Osteocyte (in vitro differentiated cells): ENCODE data around the gene SLC48A1. TPM values are rescaled to one million over a fixed set of nuclear protein-coding genes. Genes with fewer than 3 reads are reported as not detected.
"Not testable (repeated sequence)": the region's sequence is repeated elsewhere in the genome, so short reads cannot be mapped to it uniquely, and the experiment has no call there.

ENCODE experiments used
- DNase-seq: peaks from one replicate; pipeline ENCODE4 v3.0.0; 2021; ENCODE audit warnings: mixed read lengths; ENCODE audit not compliant: unreplicated experiment; ENCODE audit errors: extremely low spot score
- H3K27ac Mint-ChIP-seq: one replicate; pipeline ENCODE4 v1.8.0; 2021; ENCODE audit warnings: mild to moderate bottlenecking, mixed read lengths; ENCODE audit not compliant: unreplicated experiment
- H3K27me3 Mint-ChIP-seq: one replicate; pipeline ENCODE4 v1.8.0; 2021; ENCODE audit warnings: mixed read lengths; ENCODE audit not compliant: unreplicated experiment
- H3K36me3 Mint-ChIP-seq: one replicate; pipeline ENCODE4 v1.8.0; 2021; ENCODE audit warnings: mixed read lengths; ENCODE audit not compliant: unreplicated experiment
- H3K4me1 Mint-ChIP-seq: one replicate; pipeline ENCODE4 v1.8.0; 2021; ENCODE audit warnings: mixed read lengths; ENCODE audit not compliant: unreplicated experiment
- H3K4me3 Mint-ChIP-seq: one replicate; pipeline ENCODE4 v1.8.0; 2021; ENCODE audit warnings: mild to moderate bottlenecking, moderate library complexity, mixed read lengths; ENCODE audit not compliant: unreplicated experiment
- H3K9me3 Mint-ChIP-seq: one replicate; pipeline ENCODE4 v1.8.0; 2021; ENCODE audit warnings: mixed read lengths; ENCODE audit not compliant: unreplicated experiment
- total RNA-seq: library from RNA; stranded (reverse); gene quantifications from 2 replicates; pipeline ENCODE4 v1.2.1, GENCODE V29; 2021
- TF ChIP-seq, protein P1 (sequence below): fragments of 200-600 bp; sonication (generic); IDR thresholded peaks from 2 replicates; pipeline ENCODE4 v1.5.0; 2021; ENCODE audit warnings: antibody characterized with exemption, mild to moderate bottlenecking, moderate library complexity

The SLC48A1 gene
- total RNA-seq, 1 donor from 2014 or later: 21.2 TPM

DNA sequence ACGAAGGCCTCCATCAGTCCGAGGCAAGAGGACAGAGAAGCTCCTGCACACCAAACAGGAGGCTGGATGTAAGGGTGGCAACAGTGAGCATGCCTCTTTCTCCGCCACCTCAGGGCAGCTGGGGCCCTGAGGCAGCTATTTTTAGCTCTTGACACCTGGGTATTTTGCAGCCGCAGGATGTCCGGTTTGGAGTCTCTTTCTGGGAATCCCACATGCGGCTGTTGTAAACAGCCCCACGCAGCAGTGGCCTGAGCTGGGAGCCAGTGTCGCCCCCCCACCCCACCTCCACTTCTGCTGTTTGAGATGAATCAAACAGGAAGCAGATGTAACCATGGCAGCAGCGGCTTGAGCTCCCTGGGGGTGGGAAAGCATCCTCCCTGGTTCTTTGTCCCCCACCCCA is 35.0 kb downstream of the SLC48A1 start:
- DNase-seq: no peak
- peak overlapping the region; percentile 86 for H3K27ac Mint-ChIP-seq
- TF ChIP-seq, protein P1, sequence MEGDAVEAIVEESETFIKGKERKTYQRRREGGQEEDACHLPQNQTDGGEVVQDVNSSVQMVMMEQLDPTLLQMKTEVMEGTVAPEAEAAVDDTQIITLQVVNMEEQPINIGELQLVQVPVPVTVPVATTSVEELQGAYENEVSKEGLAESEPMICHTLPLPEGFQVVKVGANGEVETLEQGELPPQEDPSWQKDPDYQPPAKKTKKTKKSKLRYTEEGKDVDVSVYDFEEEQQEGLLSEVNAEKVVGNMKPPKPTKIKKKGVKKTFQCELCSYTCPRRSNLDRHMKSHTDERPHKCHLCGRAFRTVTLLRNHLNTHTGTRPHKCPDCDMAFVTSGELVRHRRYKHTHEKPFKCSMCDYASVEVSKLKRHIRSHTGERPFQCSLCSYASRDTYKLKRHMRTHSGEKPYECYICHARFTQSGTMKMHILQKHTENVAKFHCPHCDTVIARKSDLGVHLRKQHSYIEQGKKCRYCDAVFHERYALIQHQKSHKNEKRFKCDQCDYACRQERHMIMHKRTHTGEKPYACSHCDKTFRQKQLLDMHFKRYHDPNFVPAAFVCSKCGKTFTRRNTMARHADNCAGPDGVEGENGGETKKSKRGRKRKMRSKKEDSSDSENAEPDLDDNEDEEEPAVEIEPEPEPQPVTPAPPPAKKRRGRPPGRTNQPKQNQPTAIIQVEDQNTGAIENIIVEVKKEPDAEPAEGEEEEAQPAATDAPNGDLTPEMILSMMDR: no peak
- peaks cover 10% of the 10 kb centered on the region for H3K36me3 Mint-ChIP-seq
- no peaks in the 10 kb centered on the region for H3K9me3 Mint-ChIP-seq
- H3K4me1 Mint-ChIP-seq: peaks cover 76% of the 10 kb centered on the region
- no peak overlapping the region for H3K4me3 Mint-ChIP-seq
- H3K27me3 Mint-ChIP-seq: no peaks in the 10 kb centered on the region

DNA sequence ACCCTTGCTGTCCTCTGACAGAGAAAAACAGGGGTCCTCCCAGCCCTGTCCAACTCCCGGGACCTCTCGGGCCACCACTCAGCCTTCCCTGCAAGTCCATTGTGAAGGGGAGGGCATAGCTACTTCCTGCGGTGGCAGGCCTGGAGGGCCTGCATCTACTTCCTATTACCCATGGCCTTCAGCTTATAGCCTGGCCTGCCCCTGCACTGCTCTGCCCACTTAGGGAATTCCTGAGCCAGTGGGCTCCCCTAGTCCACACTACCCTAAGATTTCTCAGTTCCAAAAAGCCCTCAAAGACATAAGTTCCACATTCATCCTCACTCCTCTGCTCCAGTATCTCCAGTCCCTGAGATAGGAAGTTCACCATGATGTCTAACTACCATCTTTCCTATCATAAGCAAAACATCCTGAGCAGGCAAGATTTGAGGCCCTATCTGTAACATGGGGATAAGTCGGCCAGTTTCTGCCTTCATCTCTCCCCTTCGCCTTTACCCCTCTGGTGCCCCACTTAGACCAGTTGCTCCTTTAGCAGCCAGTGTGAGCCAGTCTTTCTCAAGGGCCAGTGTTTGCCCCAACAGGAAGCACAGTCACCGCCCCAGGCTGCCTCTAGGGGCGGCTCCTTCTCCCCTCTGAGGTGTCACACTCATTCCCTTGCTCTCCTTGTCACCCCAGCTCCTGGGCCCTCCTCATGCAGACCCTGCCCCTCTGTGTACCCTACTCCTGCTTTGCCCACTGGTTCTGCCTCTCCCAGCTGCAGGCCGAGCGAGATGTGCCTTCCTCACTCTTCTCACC is 35.7 kb downstream of the SLC48A1 start:
- H3K27ac Mint-ChIP-seq: peak overlapping the region; percentile 86
- TF ChIP-seq, protein P1: no peak

DNA sequence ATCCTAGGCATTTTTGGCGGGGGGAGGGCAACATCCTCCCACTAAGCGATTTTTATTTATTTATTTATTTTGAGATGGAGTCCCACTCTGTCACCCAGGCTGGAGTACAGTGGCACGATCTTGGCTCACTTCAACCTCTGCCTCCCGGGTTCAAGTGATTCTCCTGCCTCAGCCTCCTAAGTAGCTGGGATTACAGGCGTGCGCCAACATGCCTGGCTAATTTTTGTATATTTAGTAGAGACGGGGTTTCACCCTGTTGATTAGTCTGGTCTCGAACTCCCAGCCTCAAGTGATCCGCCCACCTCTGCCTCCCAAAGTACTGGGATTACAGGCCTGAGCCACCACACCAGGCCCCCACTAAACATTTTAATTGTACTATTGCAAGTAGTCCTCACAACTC is 36.5 kb downstream of the SLC48A1 start:
- peak overlapping the region; percentile 97 for H3K27ac Mint-ChIP-seq
- H3K9me3 Mint-ChIP-seq, H3K4me3 Mint-ChIP-seq, H3K27me3 Mint-ChIP-seq, DNase-seq, H3K36me3 Mint-ChIP-seq: not testable (repeated sequence)
- H3K4me1 Mint-ChIP-seq: peaks cover 83% of the 10 kb centered on the region

More for the DNA sequence above, 35.7 kb downstream of the SLC48A1 start:
- H3K9me3 Mint-ChIP-seq: no peaks in the 10 kb centered on the region
- H3K4me3 Mint-ChIP-seq: no peak overlapping the region
- peaks cover 77% of the 10 kb centered on the region for H3K4me1 Mint-ChIP-seq
- H3K27me3 Mint-ChIP-seq: no peaks in the 10 kb centered on the region
- no peak for DNase-seq
- peaks cover 7% of the 10 kb centered on the region for H3K36me3 Mint-ChIP-seq

DNA sequence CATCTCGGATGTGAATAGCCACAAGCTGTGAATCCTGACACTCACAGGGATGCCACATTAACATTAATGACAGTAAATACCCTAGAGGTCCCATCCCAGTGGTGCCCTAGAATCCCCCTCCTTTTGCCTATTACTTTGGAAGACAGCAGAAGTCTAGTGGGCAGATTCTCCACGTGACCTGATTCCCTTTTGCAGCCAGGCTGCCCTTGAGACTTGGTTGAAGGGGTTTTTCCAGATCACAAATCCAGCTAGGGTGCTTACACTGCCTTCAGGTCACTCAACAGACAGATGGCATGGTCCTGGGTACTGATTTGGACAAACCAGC is 38.0 kb downstream of the SLC48A1 start:
- peaks cover 85% of the 10 kb centered on the region for H3K4me1 Mint-ChIP-seq

DNA sequence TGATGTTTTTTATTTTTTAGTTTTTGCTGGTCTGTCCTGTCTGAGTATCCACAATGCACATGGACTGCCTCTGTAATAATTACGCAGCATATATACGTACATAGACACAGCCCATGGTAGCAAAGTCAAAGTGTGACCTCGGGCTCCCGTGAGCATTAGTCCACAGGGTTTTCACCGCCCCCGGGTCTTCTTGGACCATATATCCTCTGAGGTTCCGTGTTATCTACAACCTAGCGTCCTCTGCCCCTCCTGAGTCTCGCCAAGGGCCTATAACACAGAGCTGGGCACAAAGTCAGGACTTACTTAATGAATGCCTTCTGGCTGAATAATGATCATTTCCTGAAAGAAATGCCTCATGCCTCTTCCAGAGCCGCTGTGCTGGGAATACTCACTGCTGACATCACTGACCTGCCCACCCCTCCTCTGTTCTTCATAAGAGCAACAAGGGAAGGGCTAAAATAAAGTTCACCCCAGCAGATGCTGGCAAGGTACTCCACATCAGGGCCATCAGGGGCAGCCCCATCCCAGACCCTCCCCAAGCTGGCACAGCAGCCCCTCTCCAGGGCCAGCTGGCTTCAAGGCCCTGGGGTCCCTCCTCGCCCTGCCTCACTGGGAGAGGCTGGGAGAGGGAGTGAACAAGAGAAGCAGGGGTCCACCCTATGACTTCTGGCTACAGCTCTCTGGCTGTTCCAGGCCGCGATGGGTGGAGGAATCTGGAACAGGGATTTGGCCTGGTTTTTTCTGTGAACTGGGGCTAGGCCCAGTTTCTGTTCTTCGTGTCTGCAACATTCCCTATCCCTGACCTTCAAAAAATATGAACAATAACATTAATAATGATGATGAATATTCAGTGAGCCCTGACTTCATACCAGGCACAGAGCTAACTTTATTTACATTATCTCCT is 38.8 kb downstream of the SLC48A1 start:
- Mint-ChIP-seq H3K4me3 (peak overlapping the region; percentile 61), H3K4me1 (peaks cover 92% of the 10 kb centered on the region), H3K36me3 (peaks cover 2% of the 10 kb centered on the region), H3K27ac (peak overlapping the region; percentile 97), H3K27me3 (no peaks in the 10 kb centered on the region), H3K9me3 (no peaks in the 10 kb centered on the region)
- no peak for DNase-seq
- TF ChIP-seq, protein P1: no peak

More for the DNA sequence above, 38.0 kb downstream of the SLC48A1 start:
- TF ChIP-seq, protein P1: no peak
- Mint-ChIP-seq H3K27me3 (no peaks in the 10 kb centered on the region), H3K36me3 (peaks cover 2% of the 10 kb centered on the region), H3K9me3 (no peaks in the 10 kb centered on the region), H3K4me3 (no peak overlapping the region), H3K27ac (peak overlapping the region; percentile 97)
- no peak for DNase-seq
